ENCODE measurements around the gene PRSS57.

Gene PRSS57

GRCh38 chr19:651991-652390 is 43.3 kb downstream of the PRSS57 start:
- DNase-seq (ENCODE audit: extremely low spot score) = no peak
- ChIA-PET POLR2A (no interaction called here), CTCF (no interaction called here)
- no peak for TF ChIP-seq CTCF (IDR thresholded peaks at IDR 0.05; ENCODE audit: control extremely low read depth, extremely low read depth, low read depth, missing control alignments)

- no peak for TF ChIP-seq CTCF (IDR thresholded peaks at IDR 0.05; ENCODE audit: control extremely low read depth, extremely low read depth, low read depth, missing control alignments)
- POLR2A ChIA-PET = no interaction called here
- CTCF ChIA-PET = no interaction called here
- no peak for DNase-seq (ENCODE audit: extremely low spot score)
Measured at GRCh38 chr19:651114-651818, 44.0 kb downstream of the PRSS57 start.

GRCh38 chr19:650121-650520 is 45.1 kb downstream of the PRSS57 start:
- no peak for DNase-seq (ENCODE audit: extremely low spot score)
- ChIA-PET POLR2A (interaction anchor here (0.6 to 0.7 kb wide), 2 partner anchors 16 to 103 kb away, joined by 3 to 8 read pairs; no protein-coding TSS in a partner anchor), CTCF (interaction anchor here (1.0 kb wide), 1 partner anchor 11 kb away, joined by 3 read pairs; no protein-coding TSS in a partner anchor)
- TF ChIP-seq CTCF (IDR thresholded peaks at IDR 0.05; ENCODE audit: control extremely low read depth, extremely low read depth, low read depth, missing control alignments) = no peak

- CTCF ChIA-PET = interaction anchor here (2.0 kb wide), 1 partner anchor 11 kb away, joined by 4 read pairs; no protein-coding TSS in a partner anchor
- DNase-seq (ENCODE audit: extremely low spot score) = no peak
- no peak for TF ChIP-seq CTCF (IDR thresholded peaks at IDR 0.05; ENCODE audit: control extremely low read depth, extremely low read depth, low read depth, missing control alignments)
- POLR2A ChIA-PET = no interaction called here
Measured at GRCh38 chr19:648904-649801, 46.1 kb downstream of the PRSS57 start.

GRCh38 chr19:648305-648704 is 46.9 kb downstream of the PRSS57 start:
- POLR2A ChIA-PET = no interaction called here
- CTCF ChIA-PET = interaction anchor here (2.0 kb wide), 1 partner anchor 12 kb away, joined by 4 read pairs; no protein-coding TSS in a partner anchor
- DNase-seq (ENCODE audit: extremely low spot score) = no peak
- no peak for TF ChIP-seq CTCF (IDR thresholded peaks at IDR 0.05; ENCODE audit: control extremely low read depth, extremely low read depth, low read depth, missing control alignments)

GRCh38 chr19:647566-648284 is 47.5 kb downstream of the PRSS57 start:
- TF ChIP-seq CTCF (IDR thresholded peaks at IDR 0.05; ENCODE audit: control extremely low read depth, extremely low read depth, low read depth, missing control alignments) = no peak
- CTCF ChIA-PET = interaction anchor here (2.0 kb wide), 1 partner anchor 13 kb away, joined by 4 read pairs; no protein-coding TSS in a partner anchor
- POLR2A ChIA-PET = no interaction called here
- no peak for DNase-seq (ENCODE audit: extremely low spot score)
